ENCODE data around the gene BMP7. TPM values are rescaled to one million over a fixed set of nuclear protein-coding genes. Genes with fewer than 3 reads are reported as not detected.

Gene BMP7
- total and polyA plus RNA-seq, 2 experiments from 2014 or later, result not detected

- no peaks in the 10 kb centered on the region for H4K20me1 ChIP-seq (ENCODE audit: insufficient read depth)
- H3F3A ChIP-seq (ENCODE audit: insufficient read depth), result no peaks in the 10 kb centered on the region
- no peak overlapping the region for H2AFZ ChIP-seq
- H3K36me3 ChIP-seq (ENCODE audit: low read depth), result no peaks in the 10 kb centered on the region
- no peak overlapping the region for H3K9ac ChIP-seq
- WGBS, 2 experiments (ENCODE audit: low coverage in 1 of 2, low lambda C conversion rate in 2 of 2, missing lambda C conversion rate in 2 of 2), result 28 to 30% methylated on average over 13 of the region's 13 CpGs
- H3K27me3 ChIP-seq (replicated peaks; ENCODE audit: insufficient read depth), result peaks cover 64% of the 10 kb centered on the region
- H3K4me1 ChIP-seq (ENCODE audit: insufficient read depth), result no peaks in the 10 kb centered on the region
- no peaks in the 10 kb centered on the region for H3K9me2 ChIP-seq (ENCODE audit: insufficient read depth)
- no peaks in the 10 kb centered on the region for H3K79me2 ChIP-seq (ENCODE audit: insufficient read depth)
- no peak overlapping the region for H3K4me3 ChIP-seq
- no peaks in the 10 kb centered on the region for H3K9me3 ChIP-seq (ENCODE audit: low read depth)
- in situ Hi-C loops (cut with MboI), result no loop called here
- DNase-seq, result no peak
- no peak overlapping the region for H3K27ac ChIP-seq
- TF ChIP-seq EZH2 (IDR thresholded peaks at IDR 0.05; ENCODE audit: insufficient read depth, poor library complexity, severe bottlenecking) (no peak), EZH2phosphoT487 (IDR thresholded peaks at IDR 0.05; ENCODE audit: insufficient read depth, low read depth) (no peak)
- H3K4me2 ChIP-seq (ENCODE audit: unreplicated experiment), result no peak overlapping the region
These were observed 42.2 kb upstream of the BMP7 start for GRCh38 chr20:57308451-57309271.

- peaks cover 55% of the 10 kb centered on the region for H3K27me3 ChIP-seq (replicated peaks; ENCODE audit: insufficient read depth)
- no peak for DNase-seq
- 51 to 52% methylated on average over 5 of the region's 5 CpGs for WGBS, 2 experiments (ENCODE audit: low coverage in 1 of 2, low lambda C conversion rate in 2 of 2, missing lambda C conversion rate in 2 of 2)
- no peaks in the 10 kb centered on the region for H4K20me1 ChIP-seq (ENCODE audit: insufficient read depth)
- in situ Hi-C loops (cut with MboI), result no loop called here
- H3K9ac ChIP-seq, result no peak overlapping the region
- H3K9me2 ChIP-seq (ENCODE audit: insufficient read depth), result no peaks in the 10 kb centered on the region
- no peak overlapping the region for H3K27ac ChIP-seq
- H3K79me2 ChIP-seq (ENCODE audit: insufficient read depth), result no peaks in the 10 kb centered on the region
- H3F3A ChIP-seq (ENCODE audit: insufficient read depth), result no peaks in the 10 kb centered on the region
- no peaks in the 10 kb centered on the region for H3K4me1 ChIP-seq (ENCODE audit: insufficient read depth)
- H3K4me3 ChIP-seq, result no peak overlapping the region
- H3K9me3 ChIP-seq (ENCODE audit: low read depth), result no peaks in the 10 kb centered on the region
- no peak overlapping the region for H3K4me2 ChIP-seq (ENCODE audit: unreplicated experiment)
- H3K36me3 ChIP-seq (ENCODE audit: low read depth), result no peaks in the 10 kb centered on the region
- TF ChIP-seq EZH2phosphoT487 (IDR thresholded peaks at IDR 0.05; ENCODE audit: insufficient read depth, low read depth) (no peak), EZH2 (IDR thresholded peaks at IDR 0.05; ENCODE audit: insufficient read depth, poor library complexity, severe bottlenecking) (no peak)
- H2AFZ ChIP-seq, result no peak overlapping the region
These were observed 40.3 kb upstream of the BMP7 start for GRCh38 chr20:57306747-57307146.

- H3K9me3 ChIP-seq (ENCODE audit: low read depth), result no peaks in the 10 kb centered on the region
- H3K4me2 ChIP-seq (ENCODE audit: unreplicated experiment), result no peak overlapping the region
- no peak for DNase-seq
- 73 to 80% methylated on average over 14 of the region's 14 CpGs for WGBS, 2 experiments (ENCODE audit: low coverage in 1 of 2, low lambda C conversion rate in 2 of 2, missing lambda C conversion rate in 2 of 2)
- no peaks in the 10 kb centered on the region for H3K36me3 ChIP-seq (ENCODE audit: low read depth)
- no peaks in the 10 kb centered on the region for H3F3A ChIP-seq (ENCODE audit: insufficient read depth)
- no peaks in the 10 kb centered on the region for H3K9me2 ChIP-seq (ENCODE audit: insufficient read depth)
- H3K27me3 ChIP-seq (replicated peaks; ENCODE audit: insufficient read depth), result peaks cover 11% of the 10 kb centered on the region; the same call in 1 of the 2 replicates
- no peaks in the 10 kb centered on the region for H3K79me2 ChIP-seq (ENCODE audit: insufficient read depth)
- no peak overlapping the region for H3K9ac ChIP-seq
- H3K4me3 ChIP-seq, result no peak overlapping the region
- no peaks in the 10 kb centered on the region for H4K20me1 ChIP-seq (ENCODE audit: insufficient read depth)
- H3K4me1 ChIP-seq (ENCODE audit: insufficient read depth), result no peaks in the 10 kb centered on the region
- H3K27ac ChIP-seq, result no peak overlapping the region
- in situ Hi-C loops (cut with MboI), result no loop called here
- no peak overlapping the region for H2AFZ ChIP-seq
- TF ChIP-seq EZH2 (IDR thresholded peaks at IDR 0.05; ENCODE audit: insufficient read depth, poor library complexity, severe bottlenecking), result no peak
- no peak for TF ChIP-seq EZH2phosphoT487 (IDR thresholded peaks at IDR 0.05; ENCODE audit: insufficient read depth, low read depth)
These were observed 34.6 kb upstream of the BMP7 start for GRCh38 chr20:57301026-57301425.

- Histone ChIP-seq H4K20me1 (ENCODE audit: insufficient read depth) (no peaks in the 10 kb centered on the region), H3F3A (ENCODE audit: insufficient read depth) (no peaks in the 10 kb centered on the region)
- 26 to 29% methylated on average over 4 of the region's 4 CpGs for WGBS, 2 experiments (ENCODE audit: low coverage in 1 of 2, low lambda C conversion rate in 2 of 2, missing lambda C conversion rate in 2 of 2)
These were observed 32.0 kb upstream of the BMP7 start for GRCh38 chr20:57298457-57298856.

More at GRCh38 chr20:57298457-57298856, 32.0 kb upstream of the BMP7 start:
- Histone ChIP-seq H3K27me3 (replicated peaks; ENCODE audit: insufficient read depth) (peaks cover 20% of the 10 kb centered on the region), H3K9ac (no peak overlapping the region), H3K9me3 (ENCODE audit: low read depth) (no peaks in the 10 kb centered on the region), H3K4me2 (ENCODE audit: unreplicated experiment) (no peak overlapping the region), H3K36me3 (ENCODE audit: low read depth) (no peaks in the 10 kb centered on the region), H3K79me2 (ENCODE audit: insufficient read depth) (no peaks in the 10 kb centered on the region), H3K27ac (no peak overlapping the region), H2AFZ (no peak overlapping the region), H3K4me3 (no peak overlapping the region), H3K4me1 (ENCODE audit: insufficient read depth) (no peaks in the 10 kb centered on the region), H3K9me2 (ENCODE audit: insufficient read depth) (no peaks in the 10 kb centered on the region)
- in situ Hi-C loops (cut with MboI), result no loop called here
- no peak for DNase-seq
- TF ChIP-seq EZH2phosphoT487 (IDR thresholded peaks at IDR 0.05; ENCODE audit: insufficient read depth, low read depth) (no peak), EZH2 (IDR thresholded peaks at IDR 0.05; ENCODE audit: insufficient read depth, poor library complexity, severe bottlenecking) (no peak)
